HG03439 (cell line): Measurements from ENCODE around the gene TEX101.
"Not testable (repeated sequence)": the region's sequence is repeated elsewhere in the genome, so short reads cannot be mapped to it uniquely, and the experiment has no call there.

ENCODE experiments used
- ATAC-seq: cut with Tn5 transposase; IDR thresholded peaks from one replicate; pipeline ENCODE4 v1.9.1; 2021; ENCODE audit warnings: mild to moderate bottlenecking, moderate library complexity; ENCODE audit not compliant: unreplicated experiment

TEX101 gene, protein sequence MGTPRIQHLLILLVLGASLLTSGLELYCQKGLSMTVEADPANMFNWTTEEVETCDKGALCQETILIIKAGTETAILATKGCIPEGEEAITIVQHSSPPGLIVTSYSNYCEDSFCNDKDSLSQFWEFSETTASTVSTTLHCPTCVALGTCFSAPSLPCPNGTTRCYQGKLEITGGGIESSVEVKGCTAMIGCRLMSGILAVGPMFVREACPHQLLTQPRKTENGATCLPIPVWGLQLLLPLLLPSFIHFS

DNA sequence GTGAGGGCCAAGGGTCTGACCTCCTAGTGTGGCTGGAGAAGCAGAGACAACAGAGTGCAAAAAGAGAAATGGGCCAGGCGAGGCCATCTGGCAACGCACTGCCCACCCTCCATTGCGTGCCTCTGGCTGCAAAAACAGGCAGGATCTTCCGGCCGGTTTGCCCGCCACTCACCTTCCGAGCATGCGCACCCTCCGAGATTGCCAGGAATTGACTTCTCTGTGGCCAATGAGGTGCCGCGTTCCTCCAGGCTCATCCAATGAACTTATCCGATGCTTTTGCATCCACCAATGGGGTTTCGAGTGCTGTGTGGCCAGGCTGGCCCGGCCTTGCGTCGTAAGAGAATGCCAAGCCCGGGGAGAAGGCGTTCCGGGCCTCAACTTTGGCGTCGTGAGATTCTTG lies at the start of gene TEX101:
TSS of gene TEX101 (plus strand) at position 337 of the 400 bp plus-strand sequence. CDS start 1,030 bp downstream, outside the sequence.
- no peak for ATAC-seq

DNA sequence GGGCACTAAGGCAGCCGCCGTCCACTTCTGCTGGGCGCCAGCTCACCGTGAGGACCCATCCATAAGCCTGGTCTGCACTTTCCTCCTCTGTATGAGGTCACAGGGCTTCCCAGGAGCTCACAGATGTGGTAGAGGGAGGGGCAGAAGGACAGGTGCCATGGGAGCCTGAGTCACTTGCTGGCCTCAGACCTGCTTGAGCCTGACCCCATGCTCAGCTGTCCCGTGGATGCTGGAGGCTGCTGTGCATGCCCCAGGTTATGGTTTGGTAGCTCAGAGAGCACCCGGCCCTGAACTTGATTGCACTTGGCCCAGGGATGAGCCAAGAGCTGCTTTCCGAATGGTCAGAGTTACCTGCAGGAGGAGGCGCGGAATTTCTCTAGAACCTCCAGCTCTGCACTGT lies 49.0 kb upstream of the TEX101 start:
- not testable (repeated sequence) for ATAC-seq

DNA sequence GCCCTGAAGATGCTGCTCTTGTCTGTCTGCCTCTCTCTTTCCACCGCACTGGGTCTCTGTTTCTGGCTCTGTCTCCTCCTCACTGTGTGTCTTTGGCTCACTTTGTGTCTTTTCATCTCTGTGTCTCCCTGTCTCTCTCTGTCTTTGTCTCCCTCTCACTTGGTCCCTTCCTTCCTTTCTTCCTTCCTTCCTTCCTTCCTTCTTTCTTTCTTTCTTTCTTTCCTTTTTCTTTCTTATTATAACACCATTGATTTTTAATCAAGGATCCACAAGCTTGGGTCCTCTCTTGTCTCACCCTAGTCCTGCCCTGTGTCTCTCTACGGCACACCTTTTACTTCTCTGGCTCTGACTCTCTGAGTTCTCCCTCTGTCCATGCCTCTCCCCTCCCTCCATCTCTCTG lies 46.9 kb upstream of the TEX101 start:
- ATAC-seq = no peak

DNA sequence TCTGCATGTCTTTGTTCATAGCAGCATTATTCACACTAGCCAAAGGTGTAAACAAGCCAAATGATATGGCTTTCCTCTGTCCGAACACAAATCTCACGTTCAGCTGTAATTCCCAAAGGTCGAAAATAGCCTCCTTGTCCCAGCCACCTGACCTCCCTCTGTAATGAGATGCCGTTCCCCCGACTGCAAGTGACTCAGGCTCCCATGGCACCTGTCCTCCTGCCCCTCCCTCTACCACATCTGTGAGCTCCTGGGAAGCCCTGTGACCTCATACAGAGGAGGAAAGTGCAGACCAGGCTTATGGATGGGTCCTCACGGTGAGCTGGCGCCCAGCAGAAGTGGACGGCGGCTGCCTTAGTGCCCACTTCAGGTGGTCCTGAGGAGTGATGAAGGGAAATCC lies 45.8 kb upstream of the TEX101 start:
- ATAC-seq = not testable (repeated sequence)

DNA sequence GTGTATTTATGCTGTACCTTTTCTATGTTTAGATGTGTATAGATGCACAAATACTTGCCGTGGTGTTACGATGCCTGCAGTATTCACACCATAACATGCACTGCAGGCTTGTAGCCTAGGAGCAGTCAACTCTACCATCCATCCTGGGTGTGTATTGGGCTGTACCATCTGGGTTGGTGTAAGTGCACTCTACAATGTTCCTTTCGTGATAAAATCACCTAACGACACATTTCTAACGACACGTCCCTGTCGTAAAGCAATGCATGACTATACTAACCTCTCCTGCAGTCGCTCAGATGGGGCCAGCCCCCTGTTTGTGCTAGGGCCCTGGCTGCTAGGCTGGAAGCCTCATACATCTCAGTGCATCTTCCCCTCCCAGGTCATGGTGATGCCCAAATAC lies 42.8 kb upstream of the TEX101 start:
- ATAC-seq = no peak

DNA sequence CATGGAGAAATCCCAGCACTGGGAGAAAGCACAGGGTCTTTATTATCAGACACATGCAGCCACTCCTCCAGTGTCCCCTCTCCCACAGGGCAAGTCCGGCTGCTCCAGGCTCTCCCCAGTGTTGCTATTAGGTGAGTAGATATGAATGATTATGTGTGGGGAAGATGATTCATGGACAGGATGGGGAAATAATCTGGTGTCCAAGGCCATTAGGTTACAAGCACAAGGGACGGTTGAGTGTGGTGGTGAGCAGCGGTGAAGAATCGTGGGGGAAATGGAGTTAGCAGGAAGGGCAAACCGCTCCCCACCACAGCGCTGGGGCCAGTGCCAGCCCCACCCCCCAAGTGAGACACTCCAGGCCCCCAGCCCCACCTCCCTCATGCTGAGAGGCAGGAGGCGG lies 42.2 kb upstream of the TEX101 start:
- ATAC-seq = no peak

DNA sequence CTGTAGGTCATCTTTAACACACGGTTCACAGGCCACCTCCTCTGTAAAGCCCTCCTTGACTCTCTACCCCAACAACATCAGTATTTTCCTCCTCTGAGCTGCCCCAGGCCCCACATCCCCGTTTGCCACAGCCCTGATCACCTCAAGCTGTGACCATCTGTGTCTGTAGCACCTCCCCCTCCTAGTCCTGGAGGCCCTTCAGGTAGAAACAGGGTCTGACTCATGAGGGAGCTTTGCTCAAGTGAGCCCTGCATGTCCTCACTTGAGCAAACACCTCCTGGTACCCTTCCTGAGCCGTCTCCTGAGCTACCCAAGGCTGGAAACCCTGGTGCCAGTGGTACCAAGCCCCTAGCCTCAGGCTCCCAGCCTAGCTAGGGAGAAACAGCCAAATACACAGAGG lies 37.1 kb upstream of the TEX101 start:
- ATAC-seq = not testable (repeated sequence)

DNA sequence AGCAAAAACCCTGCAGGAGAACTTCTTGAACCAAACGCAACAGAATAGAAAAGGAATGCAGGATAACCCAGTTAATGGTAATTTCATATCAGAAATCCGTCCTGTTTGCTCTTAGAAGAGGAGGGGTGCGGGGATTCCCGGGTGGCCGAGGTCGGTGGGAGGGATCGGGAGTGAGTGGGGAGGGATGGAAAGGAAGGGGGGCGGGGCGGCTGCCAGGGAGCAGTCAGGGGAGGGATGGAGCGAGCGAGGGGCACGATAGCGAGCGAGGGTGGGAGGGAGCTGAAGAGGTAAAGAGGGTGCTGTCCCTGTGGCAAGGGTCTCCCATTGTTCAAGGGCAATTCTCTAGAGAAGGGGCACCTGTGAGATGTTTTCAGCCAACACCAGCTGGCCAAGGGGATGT lies 34.7 kb upstream of the TEX101 start:
- no peak for ATAC-seq

DNA sequence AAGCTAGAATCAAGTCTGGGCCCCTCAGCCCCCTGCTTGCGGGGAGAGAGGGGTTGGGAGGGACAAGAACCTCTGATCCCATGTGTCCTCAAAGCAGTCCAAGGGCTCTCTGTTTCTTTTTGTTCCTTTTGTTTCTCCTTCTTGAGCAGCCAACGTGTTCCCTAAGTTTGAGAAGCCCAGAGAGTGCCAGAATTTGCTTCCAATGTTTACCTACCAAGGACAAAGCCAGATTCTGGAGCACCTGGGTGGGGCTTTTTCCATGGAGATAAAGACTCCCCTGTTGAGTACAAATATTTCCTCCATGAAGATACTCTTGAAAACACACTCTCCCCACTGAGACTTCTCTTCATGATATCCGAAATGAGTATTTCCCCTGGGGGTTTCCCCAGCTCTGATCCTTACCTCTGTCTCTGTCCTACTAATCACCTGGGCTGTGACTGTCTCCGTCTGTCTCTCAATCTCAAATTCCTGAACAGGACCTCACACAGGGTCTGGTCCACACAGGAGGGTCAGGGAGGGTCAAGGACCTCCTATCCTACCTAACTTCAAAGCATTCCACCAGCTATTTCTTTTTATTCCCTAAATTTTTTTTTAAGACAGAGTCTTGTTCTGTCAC lies 33.8 kb upstream of the TEX101 start:
- ATAC-seq = no peak

DNA sequence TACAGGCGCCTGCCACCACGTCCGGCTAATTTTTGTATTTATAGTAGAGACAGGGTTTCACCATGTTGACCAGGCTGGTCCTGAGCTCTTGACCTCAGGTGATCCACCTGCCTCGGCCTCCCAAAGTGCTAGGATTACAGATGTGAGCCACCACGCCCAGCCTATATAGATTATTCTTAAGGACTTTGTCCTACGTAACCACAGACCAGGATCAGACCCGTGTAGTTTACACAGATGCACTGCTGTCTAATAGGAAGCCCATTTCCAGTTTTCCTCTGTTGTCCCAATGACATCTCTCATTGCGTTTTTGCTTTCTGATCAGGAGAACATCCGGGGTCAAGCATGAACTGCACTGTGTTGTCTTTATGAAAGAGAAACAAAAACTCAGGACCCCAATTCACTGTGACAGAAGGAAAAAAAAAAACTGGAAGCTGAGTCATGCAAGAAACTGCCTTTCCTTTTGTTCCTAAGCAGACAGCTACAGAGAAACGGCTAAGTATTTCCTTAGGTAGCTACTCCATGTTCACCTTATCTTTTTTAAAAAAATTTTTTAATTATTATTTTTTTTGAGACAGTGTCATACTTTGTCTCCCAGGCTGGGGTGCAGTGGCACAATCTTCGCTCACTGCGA lies 32.0 kb upstream of the TEX101 start:
- not testable (repeated sequence) for ATAC-seq

DNA sequence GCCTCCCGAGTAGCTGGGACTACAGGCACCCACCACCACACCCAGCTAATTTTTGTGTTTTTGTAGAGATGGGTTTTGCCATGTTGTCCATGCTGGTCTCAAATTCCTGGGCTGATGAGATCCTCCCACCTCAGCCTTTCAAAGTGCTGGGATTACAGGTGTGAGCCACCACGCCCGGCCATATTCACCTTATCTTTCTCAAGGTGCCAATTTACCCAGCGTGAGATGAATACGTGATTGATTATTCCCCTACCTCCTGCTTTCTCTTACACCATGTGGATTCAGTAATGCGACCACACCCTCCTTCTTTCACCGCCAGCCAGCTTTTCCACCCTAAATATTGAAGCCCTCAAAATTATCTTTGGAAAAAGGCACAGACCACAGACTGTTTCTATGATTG lies 31.4 kb upstream of the TEX101 start:
- not testable (repeated sequence) for ATAC-seq

DNA sequence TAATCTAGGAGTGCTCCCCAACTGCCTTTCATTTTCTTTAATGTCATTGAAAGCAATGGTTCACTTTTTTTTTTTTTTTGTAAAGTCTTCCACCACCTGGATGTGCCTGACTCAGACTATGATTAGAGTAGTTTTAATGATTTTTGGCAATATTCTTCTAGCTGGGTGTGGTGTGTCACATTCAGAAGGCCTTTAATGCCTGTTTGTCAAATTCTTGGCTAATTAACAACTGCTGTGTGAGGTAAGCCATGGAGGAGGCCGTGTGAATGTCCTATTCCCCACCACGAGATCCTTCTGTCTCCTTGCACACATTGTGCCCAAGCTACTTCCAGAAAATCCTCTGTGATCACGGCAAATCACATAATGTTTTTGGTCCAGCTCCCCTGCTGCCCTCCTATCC lies 30.9 kb upstream of the TEX101 start:
- ATAC-seq = not testable (repeated sequence)

DNA sequence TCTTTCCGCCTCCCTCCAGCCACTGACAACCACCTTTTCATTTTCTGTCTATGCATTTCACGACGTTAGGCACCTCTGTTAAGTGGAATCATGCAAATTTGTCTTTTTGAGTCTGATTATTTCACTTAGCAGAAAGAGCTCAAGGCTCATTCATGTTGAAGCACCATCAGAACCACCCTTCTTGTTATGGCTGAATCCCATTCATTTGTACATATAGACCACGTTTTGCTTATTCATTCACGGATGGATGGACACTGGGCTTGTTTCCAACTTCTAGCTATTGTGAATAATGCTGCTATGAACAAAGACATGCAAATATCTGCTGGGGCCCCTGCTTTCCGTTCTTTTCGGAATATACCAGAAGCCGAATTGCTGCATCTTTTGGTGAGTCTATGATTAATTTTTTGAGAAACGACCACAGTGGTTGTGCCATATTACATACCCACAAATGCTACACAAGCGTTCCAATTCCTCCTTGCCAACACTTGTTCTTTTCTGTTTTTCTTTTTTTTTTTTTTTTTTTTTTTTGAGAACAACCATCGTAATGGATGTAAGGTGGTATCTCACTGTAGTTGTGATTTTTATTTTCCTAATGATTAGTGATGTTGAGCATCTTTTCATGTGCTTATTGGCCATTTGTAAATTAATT lies 23.7 kb upstream of the TEX101 start:
- ATAC-seq = not testable (repeated sequence)

DNA sequence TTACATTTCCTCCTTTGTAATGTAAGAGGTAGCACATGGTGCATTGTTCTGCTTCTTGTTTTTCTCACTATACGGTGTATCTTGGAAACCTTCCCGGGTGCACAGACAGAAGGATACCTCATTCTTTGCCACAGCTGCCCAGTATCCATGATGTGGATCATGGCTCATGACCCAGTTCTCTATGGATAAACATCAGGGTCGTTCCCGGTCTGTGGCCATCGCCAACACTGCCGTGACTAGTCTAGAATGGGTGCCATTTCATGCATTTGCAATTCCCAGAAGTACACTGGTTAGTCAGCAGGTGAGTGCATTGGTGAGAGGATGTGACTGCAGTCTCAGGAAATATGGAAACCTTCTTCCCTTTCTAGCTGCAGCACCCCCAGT lies 23.1 kb upstream of the TEX101 start:
- ATAC-seq = not testable (repeated sequence)

DNA sequence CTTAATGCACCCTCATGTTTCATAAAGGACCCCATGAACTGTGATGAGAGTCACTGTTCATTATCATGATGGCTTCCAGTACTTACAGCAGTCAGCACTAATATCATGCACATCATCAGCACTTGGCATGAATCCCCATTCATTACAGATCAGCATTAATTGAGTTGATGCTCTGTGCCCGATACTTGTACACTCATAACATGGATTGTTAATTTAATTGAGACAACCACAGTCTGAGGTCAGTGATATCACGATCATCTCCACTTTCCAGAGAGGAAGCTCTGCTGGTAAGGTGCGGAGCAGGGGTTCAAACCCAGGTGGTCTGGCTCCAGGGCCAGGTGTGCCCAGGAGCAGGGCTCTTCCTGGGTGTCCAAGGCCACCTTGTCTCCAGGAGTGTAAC lies 21.2 kb upstream of the TEX101 start:
- not testable (repeated sequence) for ATAC-seq

DNA sequence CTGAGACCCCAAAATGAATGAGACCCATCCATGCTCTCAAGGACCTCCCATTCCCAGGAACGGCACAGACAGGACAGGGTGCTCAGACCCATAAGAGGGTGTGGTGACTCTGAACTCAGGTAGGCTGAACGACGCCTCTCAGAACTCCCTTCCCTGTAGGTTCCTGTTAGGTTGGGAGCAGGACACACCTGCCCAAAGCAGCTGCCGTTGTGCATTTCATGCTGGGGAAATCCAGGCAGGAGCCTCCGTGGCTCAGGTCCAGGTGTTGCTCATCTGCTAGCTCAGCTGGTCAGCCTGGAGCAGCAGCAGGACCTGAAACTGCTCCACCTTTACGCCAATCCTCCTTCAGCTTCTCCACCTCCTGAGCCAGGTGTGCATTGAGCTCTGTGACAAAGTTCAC lies 19.1 kb upstream of the TEX101 start:
- ATAC-seq = no peak

DNA sequence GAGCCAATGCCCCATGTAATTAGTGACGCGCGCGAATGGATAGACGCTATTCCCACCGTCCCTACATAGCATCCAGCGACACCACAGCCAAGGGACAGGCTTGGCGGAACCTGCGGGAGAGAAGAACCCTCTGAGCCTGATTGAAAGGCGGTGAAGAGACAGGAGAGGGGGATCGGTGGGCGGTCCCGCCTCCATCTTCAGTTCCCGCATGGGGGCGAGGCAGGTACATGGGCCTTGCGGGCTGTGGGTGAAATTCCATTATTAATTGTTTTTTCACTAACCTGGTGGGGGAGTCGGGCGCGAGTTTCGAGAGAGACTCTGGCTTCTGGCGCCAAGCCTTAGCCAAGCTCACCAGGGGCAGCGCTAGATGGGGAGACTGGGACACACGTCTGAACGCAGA lies 8.4 kb upstream of the TEX101 start:
- no peak for ATAC-seq

DNA sequence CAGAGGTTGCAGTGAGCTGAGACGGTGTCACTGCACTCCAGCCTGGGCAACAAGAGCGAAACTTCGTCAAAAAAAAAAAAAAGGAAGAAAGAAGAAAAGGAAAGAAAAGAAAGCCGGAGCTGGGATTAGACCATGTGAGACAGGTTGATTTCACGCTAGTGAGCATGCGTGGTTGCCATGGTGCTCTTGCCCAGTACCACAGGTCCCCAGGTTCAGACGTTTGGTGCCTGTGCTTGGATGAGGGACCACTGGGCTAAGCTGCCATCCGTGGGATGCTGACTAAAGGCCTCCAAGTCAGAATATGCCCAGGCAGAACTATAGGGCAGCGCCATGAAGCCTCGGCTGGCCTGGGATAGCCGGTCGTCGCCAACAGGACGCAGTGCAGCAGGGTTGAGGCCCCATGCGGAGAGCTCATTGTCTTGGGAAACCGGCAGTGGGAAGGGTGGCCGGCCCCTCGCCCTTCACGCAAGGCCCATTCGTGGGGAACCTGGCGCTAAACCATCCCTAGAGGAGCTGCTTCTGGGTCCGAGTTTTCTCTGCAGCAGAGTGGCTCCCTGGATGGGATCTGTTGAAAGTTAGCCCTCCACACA lies 7.2 kb upstream of the TEX101 start:
- no peak for ATAC-seq

DNA sequence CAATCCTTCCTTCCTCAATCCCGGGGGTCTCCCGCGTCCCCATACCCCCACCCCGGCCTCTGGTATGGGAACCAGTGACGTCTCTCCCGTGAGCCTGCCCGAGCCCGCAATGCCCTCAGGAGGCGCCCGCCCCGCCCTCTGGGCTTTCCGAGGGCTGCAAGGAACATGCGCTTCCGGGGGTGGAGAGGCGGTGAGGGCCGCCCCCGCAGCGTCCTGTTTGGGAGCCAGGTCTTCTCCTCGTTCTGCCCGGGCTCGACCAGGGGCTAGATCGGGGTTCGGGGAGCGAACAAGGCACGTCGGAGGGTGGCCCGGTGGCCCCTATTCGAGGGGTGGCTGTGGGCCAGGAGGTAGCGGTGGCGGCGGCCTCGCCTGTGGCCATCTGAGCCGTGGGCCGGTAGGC lies 6.6 kb upstream of the TEX101 start:
- no peak for ATAC-seq

DNA sequence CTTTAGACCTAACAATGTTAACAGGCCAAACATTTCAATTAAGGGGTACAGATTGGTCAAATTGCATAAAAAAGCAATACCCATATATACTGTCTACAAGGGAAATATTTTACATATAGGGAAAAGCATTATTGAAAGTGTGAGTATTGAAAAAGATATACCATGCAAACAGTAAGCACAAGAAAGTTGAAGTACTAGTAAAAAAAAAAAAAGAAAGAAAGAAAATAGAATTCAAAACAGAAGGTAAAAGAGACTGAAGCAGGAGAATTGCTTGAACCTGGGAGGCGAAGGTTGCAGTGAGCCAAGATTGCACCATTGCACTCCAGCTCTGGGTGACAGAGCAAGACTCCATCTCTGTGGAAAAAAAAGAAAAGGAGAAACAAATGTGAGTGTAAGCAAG lies 5.3 kb upstream of the TEX101 start:
- ATAC-seq = no peak

DNA sequence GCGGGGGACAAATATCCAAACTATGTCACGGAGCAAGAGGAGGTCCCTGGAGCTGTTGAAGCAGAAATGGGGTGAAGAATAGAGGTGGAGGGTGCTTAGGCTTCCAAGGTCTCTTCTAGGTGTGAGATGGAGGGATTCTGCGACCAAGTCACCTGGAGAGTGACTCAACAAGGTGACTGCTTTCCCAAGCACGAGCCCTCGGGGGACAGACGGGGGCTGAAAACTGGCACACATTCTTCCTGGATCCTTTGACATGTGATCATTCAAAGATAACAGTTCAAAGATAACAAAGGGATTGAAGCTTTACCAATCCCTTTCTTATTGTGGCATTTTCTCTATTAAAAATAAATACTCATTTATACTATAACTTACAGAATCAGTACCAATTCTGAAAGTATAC lies 2.2 kb upstream of the TEX101 start:
- no peak for ATAC-seq
